Osteocyte (in vitro differentiated cells): ENCODE measurements around the gene ANKRD34C. TPM values are rescaled to one million over a fixed set of nuclear protein-coding genes. Genes with fewer than 3 reads are reported as not detected.
A peak's percentile ranks its signal among the peaks of the same experiment; 100 is the strongest.

Source experiments
- DNase-seq: peaks from one replicate; pipeline ENCODE4 v3.0.0; 2021; ENCODE audit warnings: mixed read lengths; ENCODE audit not compliant: unreplicated experiment; ENCODE audit errors: extremely low spot score
- H3K27ac Mint-ChIP-seq: one replicate; pipeline ENCODE4 v1.8.0; 2021; ENCODE audit warnings: mild to moderate bottlenecking, mixed read lengths; ENCODE audit not compliant: unreplicated experiment
- H3K27me3 Mint-ChIP-seq: one replicate; pipeline ENCODE4 v1.8.0; 2021; ENCODE audit warnings: mixed read lengths; ENCODE audit not compliant: unreplicated experiment
- H3K36me3 Mint-ChIP-seq: one replicate; pipeline ENCODE4 v1.8.0; 2021; ENCODE audit warnings: mixed read lengths; ENCODE audit not compliant: unreplicated experiment
- H3K4me1 Mint-ChIP-seq: one replicate; pipeline ENCODE4 v1.8.0; 2021; ENCODE audit warnings: mixed read lengths; ENCODE audit not compliant: unreplicated experiment
- H3K4me3 Mint-ChIP-seq: one replicate; pipeline ENCODE4 v1.8.0; 2021; ENCODE audit warnings: mild to moderate bottlenecking, moderate library complexity, mixed read lengths; ENCODE audit not compliant: unreplicated experiment
- H3K9me3 Mint-ChIP-seq: one replicate; pipeline ENCODE4 v1.8.0; 2021; ENCODE audit warnings: mixed read lengths; ENCODE audit not compliant: unreplicated experiment
- long read RNA-seq: library from polyadenylated mRNA; unstranded; transcript quantifications from one replicate; pipeline ENCODE4 v2.0.0, GENCODE V29; 2021
- total RNA-seq: library from RNA; stranded (reverse); gene quantifications from 2 replicates; pipeline ENCODE4 v1.2.1, GENCODE V29; 2021
- TF ChIP-seq, protein P1 (sequence below): fragments of 200-600 bp; sonication (generic); IDR thresholded peaks from 2 replicates; pipeline ENCODE4 v1.5.0; 2021; ENCODE audit warnings: antibody characterized with exemption, mild to moderate bottlenecking, moderate library complexity

ANKRD34C gene
- total RNA-seq, result 0.08 TPM in 1 of 2 replicates, not detected in the other
- long read RNA-seq, result 0 reads

DNA sequence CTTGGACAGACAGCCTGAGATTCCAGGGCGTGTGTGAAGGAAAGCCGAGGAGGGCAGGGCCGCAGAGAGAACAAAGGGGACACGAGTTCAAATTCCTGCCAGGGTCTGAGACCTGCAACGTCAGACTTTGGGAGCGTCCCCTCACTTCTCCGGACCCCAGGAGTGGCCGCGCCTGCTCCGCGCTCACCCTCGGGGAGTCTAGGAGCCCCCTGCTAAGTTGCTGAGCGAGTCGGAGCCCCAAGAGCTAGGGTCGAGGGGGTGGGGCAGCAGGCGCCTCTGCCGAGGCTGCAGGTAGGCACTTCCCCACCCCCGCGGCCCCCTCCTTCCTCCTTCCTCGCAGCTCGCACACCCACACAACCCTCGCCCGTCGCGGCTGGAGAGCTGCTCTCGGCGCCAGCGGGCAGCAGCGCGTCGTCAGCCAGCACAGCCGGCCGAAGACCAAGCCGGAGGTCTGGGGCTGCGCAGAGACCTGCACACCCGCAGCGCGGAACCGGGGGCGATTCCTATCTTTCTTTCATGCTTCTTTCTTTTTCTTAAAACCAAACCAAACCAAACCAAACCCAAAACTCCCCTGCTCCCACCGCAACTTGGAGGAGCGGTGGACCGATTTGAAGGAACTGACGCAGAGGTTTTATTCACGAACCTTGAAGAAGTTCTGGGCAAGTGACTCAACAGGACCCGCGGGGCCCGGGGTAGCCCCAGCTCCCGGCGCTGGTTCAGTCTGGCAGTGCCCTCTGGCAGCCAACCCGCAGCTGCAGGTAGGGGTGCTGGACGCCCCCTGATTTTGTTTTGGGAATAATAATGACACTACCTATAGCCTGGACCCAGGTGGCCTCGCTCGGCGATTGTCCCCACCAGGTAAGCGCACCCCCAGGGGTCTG, at the start of gene ANKRD34C:
TSS of gene ANKRD34C (plus strand) at position 352 of the 881 bp plus-strand sequence. CDS start 10,563 bp downstream, outside the sequence.
- H3K27me3 Mint-ChIP-seq, result peaks cover 60% of the 10 kb centered on the region

DNA sequence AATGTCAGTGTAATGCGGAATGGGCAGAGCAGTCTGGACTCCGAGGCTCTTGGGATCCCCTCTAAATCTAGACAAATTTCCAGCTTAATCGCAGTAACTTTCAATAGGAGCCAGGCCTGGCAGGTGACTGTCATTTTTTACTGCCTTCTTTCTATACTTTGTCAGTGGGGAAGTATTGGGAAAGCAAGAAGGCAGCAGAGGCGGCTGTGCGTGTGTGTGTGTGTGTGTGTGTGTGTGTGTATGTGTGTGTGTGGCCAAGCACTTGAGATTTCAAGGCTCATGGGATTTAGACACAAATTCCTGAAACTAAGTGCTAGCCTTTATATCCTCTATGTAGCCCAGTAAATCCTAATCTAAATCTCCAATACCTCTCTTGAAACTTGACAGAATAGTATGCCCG, 49.3 kb upstream of the ANKRD34C start:
- Mint-ChIP-seq H3K27ac (no peak overlapping the region), H3K27me3 (peaks cover 28% of the 10 kb centered on the region), H3K36me3 (no peaks in the 10 kb centered on the region), H3K4me3 (no peak overlapping the region), H3K9me3 (peaks cover 15% of the 10 kb centered on the region), H3K4me1 (no peaks in the 10 kb centered on the region)
- no peak for DNase-seq
- TF ChIP-seq, protein P1, sequence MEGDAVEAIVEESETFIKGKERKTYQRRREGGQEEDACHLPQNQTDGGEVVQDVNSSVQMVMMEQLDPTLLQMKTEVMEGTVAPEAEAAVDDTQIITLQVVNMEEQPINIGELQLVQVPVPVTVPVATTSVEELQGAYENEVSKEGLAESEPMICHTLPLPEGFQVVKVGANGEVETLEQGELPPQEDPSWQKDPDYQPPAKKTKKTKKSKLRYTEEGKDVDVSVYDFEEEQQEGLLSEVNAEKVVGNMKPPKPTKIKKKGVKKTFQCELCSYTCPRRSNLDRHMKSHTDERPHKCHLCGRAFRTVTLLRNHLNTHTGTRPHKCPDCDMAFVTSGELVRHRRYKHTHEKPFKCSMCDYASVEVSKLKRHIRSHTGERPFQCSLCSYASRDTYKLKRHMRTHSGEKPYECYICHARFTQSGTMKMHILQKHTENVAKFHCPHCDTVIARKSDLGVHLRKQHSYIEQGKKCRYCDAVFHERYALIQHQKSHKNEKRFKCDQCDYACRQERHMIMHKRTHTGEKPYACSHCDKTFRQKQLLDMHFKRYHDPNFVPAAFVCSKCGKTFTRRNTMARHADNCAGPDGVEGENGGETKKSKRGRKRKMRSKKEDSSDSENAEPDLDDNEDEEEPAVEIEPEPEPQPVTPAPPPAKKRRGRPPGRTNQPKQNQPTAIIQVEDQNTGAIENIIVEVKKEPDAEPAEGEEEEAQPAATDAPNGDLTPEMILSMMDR, result no peak

More for the DNA sequence above, at the start of gene ANKRD34C:
- H3K4me3 Mint-ChIP-seq, result no peak within 1 kb of the TSS
- H3K27ac Mint-ChIP-seq, result no peak within 1 kb of the TSS
- TF ChIP-seq, protein P1, result no peak
- DNase-seq, result no peak
- H3K4me1 Mint-ChIP-seq, result peaks cover 1% of the 10 kb centered on the region
- H3K9me3 Mint-ChIP-seq, result no peaks in the 10 kb centered on the region
- H3K36me3 Mint-ChIP-seq, result peaks cover 2% of the 10 kb centered on the region

DNA sequence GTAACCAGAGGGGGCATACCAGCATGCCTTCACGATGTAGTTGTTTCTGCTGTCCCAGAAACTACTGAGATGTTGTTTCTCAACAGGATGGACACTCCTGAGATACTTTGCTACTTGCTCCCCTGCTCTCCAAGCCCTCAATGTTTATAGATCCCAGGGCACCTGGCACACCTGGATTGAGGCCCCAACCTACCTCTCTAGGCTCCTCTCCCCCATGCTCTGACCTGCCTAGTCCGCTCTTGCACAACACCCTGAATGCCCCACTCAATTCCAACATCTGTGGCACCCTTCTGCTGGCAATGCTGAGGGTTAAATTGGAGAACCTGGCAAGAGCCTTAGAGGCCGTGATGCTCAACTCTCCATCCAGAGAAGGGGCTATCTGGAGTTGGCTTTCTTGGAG, 42.5 kb upstream of the ANKRD34C start:
- TF ChIP-seq, protein P1, result no peak
- Mint-ChIP-seq H3K36me3 (no peaks in the 10 kb centered on the region), H3K27ac (no peak overlapping the region), H3K4me3 (no peak overlapping the region), H3K4me1 (no peaks in the 10 kb centered on the region), H3K27me3 (peaks cover 23% of the 10 kb centered on the region), H3K9me3 (no peaks in the 10 kb centered on the region)
- peak; percentile 75 for DNase-seq

DNA sequence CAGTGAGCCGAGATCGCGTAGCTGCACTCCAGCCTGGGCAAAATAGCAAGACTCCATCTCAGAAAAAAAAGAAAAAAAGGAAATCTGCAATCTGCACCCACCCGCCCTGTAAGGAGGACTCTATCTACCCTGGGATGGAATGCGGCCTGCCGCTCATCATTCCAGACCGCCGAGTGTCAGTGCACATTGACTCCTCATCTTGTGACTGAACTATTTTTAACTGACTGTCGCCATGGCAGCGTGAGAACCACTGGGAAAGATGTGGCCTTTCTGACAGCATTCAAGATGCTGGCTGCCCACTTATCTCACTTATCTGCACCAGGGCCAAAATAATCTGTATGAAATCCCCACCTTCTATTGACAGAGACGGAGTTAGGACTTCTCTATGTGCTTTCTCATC, 38.8 kb upstream of the ANKRD34C start:
- Mint-ChIP-seq H3K36me3 (no peaks in the 10 kb centered on the region), H3K27me3 (peaks cover 27% of the 10 kb centered on the region), H3K4me3 (no peak overlapping the region), H3K9me3 (no peaks in the 10 kb centered on the region), H3K4me1 (peaks cover 5% of the 10 kb centered on the region), H3K27ac (no peak overlapping the region)
- DNase-seq, result peak; percentile 49
- TF ChIP-seq, protein P1, result no peak

DNA sequence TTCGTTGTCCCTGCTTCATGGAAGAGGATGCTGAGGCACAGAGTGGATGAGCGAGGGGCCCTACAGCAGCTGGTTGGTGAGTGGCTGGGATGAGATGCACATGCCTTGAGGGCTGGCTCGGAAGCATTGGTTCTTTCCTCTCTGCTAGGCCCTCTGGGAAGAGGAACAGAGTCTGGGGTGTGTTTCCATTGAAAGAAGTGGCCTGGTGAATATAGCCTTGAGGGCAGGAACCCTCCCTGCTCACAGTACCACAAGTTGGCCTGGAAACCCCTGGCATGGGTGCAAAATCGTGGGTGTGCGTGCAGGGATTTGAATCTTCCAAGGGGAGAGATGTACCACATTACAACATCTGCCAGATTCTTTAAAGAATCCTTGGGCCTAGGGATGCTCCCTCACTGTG, 37.6 kb upstream of the ANKRD34C start:
- TF ChIP-seq, protein P1, result no peak
- H3K4me1 Mint-ChIP-seq, result peaks cover 5% of the 10 kb centered on the region
- H3K4me3 Mint-ChIP-seq, result no peak overlapping the region
- H3K9me3 Mint-ChIP-seq, result no peaks in the 10 kb centered on the region
- H3K27ac Mint-ChIP-seq, result no peak overlapping the region
- DNase-seq, result peak; percentile 49
- peaks cover 17% of the 10 kb centered on the region for H3K27me3 Mint-ChIP-seq
- H3K36me3 Mint-ChIP-seq, result no peaks in the 10 kb centered on the region
